Sigmoid colon (tissue), 7 donors: ENCODE measurements around the gene CD4. TPM values are rescaled to one million over a fixed set of nuclear protein-coding genes. Genes with fewer than 3 reads are reported as not detected.

Experiments used
- DNase-seq: peaks from one replicate; pipeline ENCODE4 v3.0.0-alpha.2; 2019
- H3K27ac ChIP-seq, 4 donors: fragments of 200-600 bp; sonication (generic); one replicate each; pipeline ENCODE4 v1.5.1; 2016 to 2019; ENCODE audit warnings: mild to moderate bottlenecking in 1 of 4
- H3K27me3 ChIP-seq, 3 donors: fragments of 200-600 bp; sonication (generic); one replicate each; pipeline ENCODE4 v1.5.1; 2019; ENCODE audit warnings: mild to moderate bottlenecking in 1 of 3
- H3K36me3 ChIP-seq, 4 donors: fragments of 200-600 bp; sonication (generic); one replicate each; pipeline ENCODE4 v1.5.1; 2016 to 2019
- H3K4me1 ChIP-seq, 4 donors: fragments of 200-600 bp; sonication (generic); one replicate each; pipeline ENCODE4 v1.5.1; 2017 to 2019
- H3K4me3 ChIP-seq, 4 donors: fragments of 200-600 bp; sonication (generic); one replicate each; pipeline ENCODE4 v1.5.1; 2017 to 2019; ENCODE audit warnings: mild to moderate bottlenecking in 2 of 4, moderate library complexity in 1 of 4
- H3K9me3 ChIP-seq, 4 donors: fragments of 200-600 bp in 3 of 4; sonication (generic) in 3 of 4; one replicate each; pipeline versions ENCODE4 v1.5.1 to v1.6.1; 2013 to 2019
- EP300 ChIP-seq, 4 donors: sonication (generic); formaldehyde crosslinking; IDR thresholded peaks; one replicate each; pipeline ENCODE4 v1.6.1; 2017; ENCODE audit warnings: antibody characterized with exemption in 4 of 4
- POLR2A ChIP-seq, 2 donors: fragments of 450-650 bp; IDR thresholded peaks; one replicate each; pipeline ENCODE4 v1.6.1; 2016; ENCODE audit warnings: antibody characterized with exemption in 2 of 2, mild to moderate bottlenecking in 2 of 2, moderate library complexity in 2 of 2
- POLR2AphosphoS5 ChIP-seq, 4 donors: sonication (generic); formaldehyde crosslinking; IDR thresholded peaks; one replicate each; pipeline ENCODE4 v1.6.1; 2017; ENCODE audit warnings: antibody characterized with exemption in 4 of 4
- WGBS, 2 donors: extraction: QIAGEN DNeasy Blood & Tissue Kit; methylation state at CpG; one replicate each; pipeline ENCODE4 v1.1.7; 2013; 5-methylcytosine and 5-hydroxymethylcytosine counted together
- intact Hi-C: fragments of 100-400 bp; cut with DNase I; formaldehyde crosslinking; loops from one replicate; pipeline ENCODE4 v1.15.1; 2023
- polyA plus RNA-seq, 3 donors: library from polyadenylated mRNA; stranded (reverse); fragments of 200-250 nt; gene quantifications; one replicate each; pipeline ENCODE4 v1.2.3, GENCODE V29; 2013
- total RNA-seq, 4 donors: library from RNA; depleted of rRNA; stranded (reverse); fragments of >200 nt; gene quantifications; one replicate each; pipeline ENCODE4 v1.1.0, GENCODE V29; 2016
- TF ChIP-seq, protein P1 (sequence below), 4 experiments: fragments of 450-650 bp in 3 of 4; fragments of 200-600 bp in 1 of 4; IDR thresholded peaks; one replicate each; pipeline ENCODE4 v1.5.1; 2016 to 2019; ENCODE audit warnings: antibody characterized with exemption in 4 of 4, mild to moderate bottlenecking in 3 of 4, moderate library complexity in 2 of 4
- donor health status: healthy with polysubstance abuse.
- donor health status: Bipolar disorder and iron deficiency.
- donor health status: healthy.

Gene CD4
- total and polyA plus RNA-seq, 7 donors: 2.5 to 29.7 (median 11.8) TPM

- peak overlapping the region; percentile 80 to 91 (median 86) for H3K27ac ChIP-seq
- peaks cover 3 to 58% (median 41%) of the 10 kb centered on the region in 4 donors for H3K4me1 ChIP-seq
- peaks cover 0 to 12% (median 6%) of the 10 kb centered on the region in 4 donors for H3K36me3 ChIP-seq
- WGBS, 2 donors: 81 to 85% methylated on average over 22 of the region's 22 CpGs
- H3K27me3 ChIP-seq: no peaks in the 10 kb centered on the region
- intact Hi-C loops: loop anchor here (5.0 kb wide), 2 partner anchors 60 to 210 kb away; partner anchors contain the start of gene PTMS
- no peak for DNase-seq
- H3K9me3 ChIP-seq: no peaks in the 10 kb centered on the region
- no peak for TF ChIP-seq POLR2AphosphoS5 (IDR thresholded peaks at IDR 0.05)
- TF ChIP-seq POLR2A (IDR thresholded peaks at IDR 0.05): no peak
- TF ChIP-seq, protein P1, sequence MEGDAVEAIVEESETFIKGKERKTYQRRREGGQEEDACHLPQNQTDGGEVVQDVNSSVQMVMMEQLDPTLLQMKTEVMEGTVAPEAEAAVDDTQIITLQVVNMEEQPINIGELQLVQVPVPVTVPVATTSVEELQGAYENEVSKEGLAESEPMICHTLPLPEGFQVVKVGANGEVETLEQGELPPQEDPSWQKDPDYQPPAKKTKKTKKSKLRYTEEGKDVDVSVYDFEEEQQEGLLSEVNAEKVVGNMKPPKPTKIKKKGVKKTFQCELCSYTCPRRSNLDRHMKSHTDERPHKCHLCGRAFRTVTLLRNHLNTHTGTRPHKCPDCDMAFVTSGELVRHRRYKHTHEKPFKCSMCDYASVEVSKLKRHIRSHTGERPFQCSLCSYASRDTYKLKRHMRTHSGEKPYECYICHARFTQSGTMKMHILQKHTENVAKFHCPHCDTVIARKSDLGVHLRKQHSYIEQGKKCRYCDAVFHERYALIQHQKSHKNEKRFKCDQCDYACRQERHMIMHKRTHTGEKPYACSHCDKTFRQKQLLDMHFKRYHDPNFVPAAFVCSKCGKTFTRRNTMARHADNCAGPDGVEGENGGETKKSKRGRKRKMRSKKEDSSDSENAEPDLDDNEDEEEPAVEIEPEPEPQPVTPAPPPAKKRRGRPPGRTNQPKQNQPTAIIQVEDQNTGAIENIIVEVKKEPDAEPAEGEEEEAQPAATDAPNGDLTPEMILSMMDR (IDR thresholded peaks at IDR 0.05): no peak
- TF ChIP-seq EP300 (IDR thresholded peaks at IDR 0.05): no peak
- no peak overlapping the region for H3K4me3 ChIP-seq
These were observed 37.6 kb downstream of the CD4 start for GRCh38 chr12:6826734-6827436.

DNA sequence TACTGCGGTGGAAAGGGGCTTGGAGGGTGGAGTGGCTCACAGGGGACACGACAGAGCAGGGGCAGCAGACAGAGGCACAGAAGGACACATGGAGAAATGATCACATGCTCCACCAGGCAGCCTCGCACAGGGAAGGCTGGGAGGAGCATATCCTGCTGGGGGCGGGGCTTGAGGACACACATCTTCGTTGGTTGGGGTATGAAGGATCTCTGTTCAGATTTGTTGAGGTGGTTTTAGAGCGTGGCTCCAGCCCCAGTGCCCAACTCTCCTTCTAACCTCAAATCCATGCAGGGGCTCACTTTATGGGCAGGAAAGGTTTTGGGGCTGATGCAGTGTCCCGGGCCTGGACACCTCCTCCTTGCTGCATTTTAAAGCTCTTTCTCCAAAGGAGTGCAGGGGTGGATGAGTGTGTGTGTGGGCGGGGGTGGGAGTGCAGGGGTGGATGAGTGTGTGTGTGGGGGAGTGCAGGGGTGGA lies 38.1 kb downstream of the CD4 start:
- DNase-seq: peak; percentile 97
- Histone ChIP-seq H3K9me3 (no peaks in the 10 kb centered on the region), H3K27me3 (no peaks in the 10 kb centered on the region), H3K4me3 (peak overlapping the region in 1 of 4 donors; percentile 69), H3K4me1 (peaks cover 3 to 52% (median 35%) of the 10 kb centered on the region in 4 donors), H3K27ac (peak overlapping the region; percentile 80 to 91 (median 86)), H3K36me3 (peaks cover 0 to 18% (median 6%) of the 10 kb centered on the region in 4 donors)
- 4 to 12% methylated on average over 8 of the region's 8 CpGs for whole genome bisulfite sequencing, 2 donors
- TF ChIP-seq EP300 (IDR thresholded peaks at IDR 0.05) (no peak), POLR2AphosphoS5 (IDR thresholded peaks at IDR 0.05) (peak in 1 of 4 donors; percentile 67), POLR2A (IDR thresholded peaks at IDR 0.05) (no peak)
- TF ChIP-seq, protein P1 (IDR thresholded peaks at IDR 0.05): no peak
- intact Hi-C loops: loop anchor here (5.0 kb wide), 2 partner anchors 60 to 210 kb away; partner anchors contain the start of gene PTMS

GRCh38 chr12:6827982-6828780 lies 38.9 kb downstream of the CD4 start, which contains the start of gene P3H3:
TSS of gene P3H3 (plus strand) at chr12:6828407. CDS start at chr12:6828441, 34 bp downstream.
- Histone ChIP-seq H3K9me3 (no peaks in the 10 kb centered on the region), H3K4me3 (peak within 1 kb of the TSS; percentile 69 to 97 (median 82)), H3K27ac (peak within 1 kb of the TSS; percentile 80 to 91 (median 86)), H3K36me3 (peaks cover 0 to 18% (median 6%) of the 10 kb centered on the region in 4 donors), H3K4me1 (peaks cover 3 to 52% (median 35%) of the 10 kb centered on the region in 4 donors), H3K27me3 (no peaks in the 10 kb centered on the region)
- 1 to 2% methylated on average over 59 to 60 of the region's 60 CpGs for WGBS, 2 donors
- intact Hi-C loops: loop anchor here (5.0 kb wide), 2 partner anchors 61 to 211 kb away; partner anchors contain the start of gene PTMS
- no peak for DNase-seq
- TF ChIP-seq POLR2AphosphoS5 (IDR thresholded peaks at IDR 0.05): peak in 2 of 4 donors; percentile 26 to 54
- TF ChIP-seq POLR2A (IDR thresholded peaks at IDR 0.05): no peak
- no peak for TF ChIP-seq EP300 (IDR thresholded peaks at IDR 0.05)
- TF ChIP-seq, protein P1 (IDR thresholded peaks at IDR 0.05): no peak

DNA sequence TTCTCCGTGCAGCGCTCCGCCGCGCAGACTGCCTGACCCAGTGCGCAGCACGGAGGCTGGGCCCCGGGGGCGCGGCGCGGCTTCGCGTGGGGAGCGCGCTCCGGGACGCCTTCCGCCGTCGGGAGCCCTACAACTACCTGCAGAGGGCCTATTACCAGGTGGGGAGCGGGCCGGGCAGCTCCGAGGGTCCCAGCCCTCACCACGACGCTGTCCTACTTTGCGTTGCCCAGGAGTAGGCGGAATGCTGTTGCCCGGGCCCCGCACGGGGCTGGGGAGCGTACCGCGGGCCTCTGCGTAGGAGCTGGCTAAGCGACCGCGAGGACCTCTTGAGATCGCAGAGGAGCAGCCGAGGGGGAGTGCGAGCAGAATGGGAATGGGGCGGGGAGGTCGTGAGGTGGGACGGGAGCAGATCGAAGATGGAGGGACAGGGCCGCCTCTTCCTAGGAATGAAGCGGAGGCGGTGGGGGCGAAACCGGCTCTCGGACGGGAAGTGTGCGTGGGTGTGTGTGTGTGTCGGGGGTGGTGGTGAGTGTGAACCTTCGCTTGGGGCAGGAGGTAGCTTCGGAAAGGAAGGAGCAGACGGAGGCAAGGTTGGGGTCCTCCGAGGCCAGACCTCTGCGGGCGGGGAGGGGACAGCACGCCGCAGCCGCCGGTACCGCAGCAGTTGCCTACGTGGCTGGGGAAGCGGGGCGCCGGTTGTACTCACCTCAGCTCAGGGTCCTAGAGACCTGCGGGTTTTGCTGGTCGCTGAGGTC lies 39.6 kb downstream of the CD4 start:
- intact Hi-C loops: loop anchor here (5.0 kb wide), 2 partner anchors 62 to 212 kb away; partner anchors contain the start of gene PTMS
- WGBS, 2 donors: 1% methylated on average over 71 of the region's 71 CpGs
- peak; percentile 84 for DNase-seq
- Histone ChIP-seq H3K27ac (peak overlapping the region; percentile 80 to 91 (median 86)), H3K4me1 (peaks cover 3 to 56% (median 38%) of the 10 kb centered on the region in 4 donors), H3K36me3 (peaks cover 0 to 24% (median 6%) of the 10 kb centered on the region in 4 donors), H3K4me3 (peak overlapping the region; percentile 69 to 97 (median 82)), H3K27me3 (no peaks in the 10 kb centered on the region), H3K9me3 (no peaks in the 10 kb centered on the region)
- TF ChIP-seq EP300 (IDR thresholded peaks at IDR 0.05): no peak
- TF ChIP-seq POLR2AphosphoS5 (IDR thresholded peaks at IDR 0.05): peak in 3 of 4 donors; percentile 50 to 65 (median 50)
- TF ChIP-seq, protein P1 (IDR thresholded peaks at IDR 0.05): no peak
- no peak for TF ChIP-seq POLR2A (IDR thresholded peaks at IDR 0.05)
